Peyer's patch (tissue), 4 donors: ENCODE measurements around the gene F12. TPM values are rescaled to one million over a fixed set of nuclear protein-coding genes. Genes with fewer than 3 reads are reported as not detected.
"Not testable (repeated sequence)": the region's sequence is repeated elsewhere in the genome, so short reads cannot be mapped to it uniquely, and the experiment has no call there.

Experiments
- DNase-seq, 3 donors: peaks; one replicate each; pipeline ENCODE4 v3.0.0-alpha.2; 2017 to 2019
- H3K27ac ChIP-seq, 4 donors: fragments of 200-600 bp; sonication (generic); one replicate each; pipeline ENCODE4 v1.5.1; 2016 to 2019
- H3K27me3 ChIP-seq, 2 donors: fragments of 200-600 bp; sonication (generic); one replicate each; pipeline ENCODE4 v1.5.1; 2019
- H3K36me3 ChIP-seq, 3 donors: fragments of 200-600 bp; sonication (generic); one replicate each; pipeline ENCODE4 v1.5.1; 2016 to 2019
- H3K4me1 ChIP-seq, 4 donors: fragments of 200-600 bp; sonication (generic); one replicate each; pipeline ENCODE4 v1.5.1; 2016 to 2019
- H3K4me3 ChIP-seq, 4 donors: fragments of 200-600 bp; sonication (generic); 1 replicate in 3 of 4; 2 replicates in 1 of 4; pipeline ENCODE4 v1.5.1; 2016 to 2019; ENCODE audit warnings: mild to moderate bottlenecking in 1 of 4
- H3K9me3 ChIP-seq, 4 donors: fragments of 200-600 bp; sonication (generic); one replicate each; pipeline ENCODE4 v1.5.1; 2016 to 2019; ENCODE audit warnings: mild to moderate bottlenecking in 1 of 4
- CTCF ChIP-seq, 6 experiments: fragments of 450-650 bp in 4 of 6; fragments of 200-600 bp in 2 of 6; sonication (generic) in 1 of 6; IDR thresholded peaks; one replicate each; pipeline ENCODE4 v1.5.1; 2017 to 2019; ENCODE audit warnings: antibody characterized with exemption in 6 of 6, mild to moderate bottlenecking in 3 of 6, moderate library complexity in 1 of 6
- POLR2A ChIP-seq, 2 donors: fragments of 450-650 bp; IDR thresholded peaks; one replicate each; pipeline ENCODE4 v1.5.1; 2017; ENCODE audit warnings: antibody characterized with exemption in 2 of 2, mild to moderate bottlenecking in 2 of 2, moderate library complexity in 2 of 2
- total RNA-seq, 4 donors: library from RNA; depleted of rRNA; stranded (reverse); fragments of >200 nt; gene quantifications; one replicate each; pipeline ENCODE4 v1.1.0, GENCODE V29; 2016

Gene F12
- total RNA-seq, 4 donors from 2014 or later, result 1.7 to 22.2 (median 7.8) TPM

GRCh38 chr5:177362610-177363507 is 46.5 kb downstream of the F12 start:
- H3K9me3 ChIP-seq, result no peaks in the 10 kb centered on the region
- TF ChIP-seq CTCF (IDR thresholded peaks at IDR 0.05) (no peak), POLR2A (IDR thresholded peaks at IDR 0.05) (no peak)
- no peaks in the 10 kb centered on the region for H3K36me3 ChIP-seq
- peak; percentile 74 to 88 (median 85) for DNase-seq
- H3K27ac ChIP-seq, result peak overlapping the region; percentile 4 to 84 (median 50)
- H3K27me3 ChIP-seq, result no peaks in the 10 kb centered on the region
- peak overlapping the region; percentile 32 to 66 (median 55) for H3K4me3 ChIP-seq
- H3K4me1 ChIP-seq, result peaks cover 0 to 67% (median 30%) of the 10 kb centered on the region in 4 donors

GRCh38 chr5:177362292-177362609 is 47.1 kb downstream of the F12 start:
- Histone ChIP-seq H3K4me1 (peaks cover 0 to 66% (median 33%) of the 10 kb centered on the region in 4 donors), H3K4me3 (peak overlapping the region in 1 of 4 donors; percentile 54), H3K9me3 (no peaks in the 10 kb centered on the region), H3K27me3 (no peaks in the 10 kb centered on the region), H3K27ac (peak overlapping the region; percentile 4 to 84 (median 50)), H3K36me3 (no peaks in the 10 kb centered on the region)
- DNase-seq, result no peak
- TF ChIP-seq CTCF (IDR thresholded peaks at IDR 0.05) (no peak), POLR2A (IDR thresholded peaks at IDR 0.05) (no peak)

DNA sequence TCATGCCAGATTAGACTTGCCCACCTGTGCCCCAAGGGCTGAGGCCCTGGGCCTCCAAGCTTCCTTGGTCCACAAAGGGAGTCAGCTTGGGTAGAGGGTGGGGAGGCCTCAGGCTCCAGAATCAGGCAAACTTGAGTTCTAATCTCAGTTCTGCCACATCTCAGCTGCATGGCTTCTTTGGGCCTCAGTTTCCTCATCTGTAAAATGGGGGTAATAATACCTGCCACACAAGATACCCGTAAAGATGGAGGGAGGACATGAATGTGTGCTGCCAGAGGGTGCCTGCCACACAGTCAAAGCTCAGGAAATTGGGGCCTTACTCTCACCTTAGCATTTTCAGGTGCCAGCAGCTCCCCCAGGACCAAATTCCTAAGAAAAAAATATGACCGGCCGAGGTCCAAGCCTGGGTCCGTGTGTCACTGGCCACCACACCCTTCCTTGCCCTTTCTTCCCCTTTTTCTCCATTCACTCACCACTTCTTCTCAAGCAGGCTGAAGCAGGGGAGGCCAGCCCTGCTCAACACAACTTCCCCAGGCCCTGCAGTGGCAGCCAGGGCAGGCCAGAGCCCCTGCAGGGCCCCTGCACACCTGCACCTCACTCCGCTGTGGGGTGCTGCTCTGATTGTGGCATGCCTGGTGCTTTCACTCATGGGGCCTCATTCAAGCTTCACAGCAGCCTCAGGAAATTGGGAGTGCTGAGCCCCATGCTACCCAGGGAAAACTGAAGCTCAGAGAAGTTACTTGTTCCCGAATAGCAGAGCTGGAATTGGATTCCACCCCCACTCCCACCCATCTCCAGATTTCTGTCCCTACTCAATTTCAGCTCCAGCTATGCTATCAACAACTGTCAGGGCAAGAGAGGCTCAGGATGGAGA is 47.7 kb downstream of the F12 start:
- no peaks in the 10 kb centered on the region for H3K27me3 ChIP-seq
- DNase-seq, result peak in 2 of 3 donors; percentile 70 to 76
- TF ChIP-seq POLR2A (IDR thresholded peaks at IDR 0.05), result no peak
- peak in 1 of 6 experiments; percentile 11 for TF ChIP-seq CTCF (IDR thresholded peaks at IDR 0.05)
- H3K4me3 ChIP-seq, result peak overlapping the region in 1 of 4 donors; percentile 18
- no peaks in the 10 kb centered on the region for H3K36me3 ChIP-seq
- no peaks in the 10 kb centered on the region for H3K9me3 ChIP-seq
- peaks cover 0 to 68% (median 37%) of the 10 kb centered on the region in 4 donors for H3K4me1 ChIP-seq
- H3K27ac ChIP-seq, result peak overlapping the region in 3 of 4 donors; percentile 33 to 84 (median 74)

- H3K27me3 ChIP-seq, DNase-seq: not testable (repeated sequence)
Measured at GRCh38 chr5:177360740-177361139, 48.6 kb downstream of the F12 start.

GRCh38 chr5:177359860-177360259 is 49.5 kb downstream of the F12 start:
- no peak for TF ChIP-seq POLR2A (IDR thresholded peaks at IDR 0.05)
- no peaks in the 10 kb centered on the region for H3K36me3 ChIP-seq
- no peak for DNase-seq
- H3K27ac ChIP-seq, result peak overlapping the region in 1 of 4 donors; percentile 95
- peak overlapping the region in 1 of 4 donors; percentile 78 for H3K4me3 ChIP-seq
- no peaks in the 10 kb centered on the region for H3K9me3 ChIP-seq
- no peaks in the 10 kb centered on the region for H3K27me3 ChIP-seq
- peaks cover 0 to 59% (median 37%) of the 10 kb centered on the region in 4 donors for H3K4me1 ChIP-seq

More at GRCh38 chr5:177360740-177361139, 48.6 kb downstream of the F12 start:
- not testable (repeated sequence) for H3K9me3 ChIP-seq, H3K4me3 ChIP-seq, H3K36me3 ChIP-seq
- Histone ChIP-seq H3K27ac (peak overlapping the region in 1 of 4 donors; percentile 84), H3K4me1 (peaks cover 0 to 62% (median 37%) of the 10 kb centered on the region in 4 donors)

DNA sequence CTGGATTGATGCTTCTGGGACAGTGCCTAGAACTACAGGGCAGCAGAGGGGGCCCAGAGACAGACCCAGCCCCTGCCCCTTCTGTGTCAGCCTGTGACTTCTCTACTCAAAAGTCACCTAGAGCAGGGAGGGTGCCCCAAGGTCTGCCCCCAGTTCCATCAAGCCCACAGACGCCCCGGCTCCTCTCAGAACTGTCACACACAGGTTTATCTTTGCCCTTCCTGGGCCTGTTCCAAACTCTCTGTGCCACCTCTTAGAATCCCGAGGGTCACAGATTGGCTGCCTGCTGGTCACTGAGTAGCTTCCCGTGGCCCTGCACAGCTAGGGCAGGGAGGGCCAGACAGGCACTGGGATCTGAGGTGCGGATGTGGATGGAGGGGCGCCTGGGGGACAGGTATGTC is 49.9 kb downstream of the F12 start:
- TF ChIP-seq CTCF (IDR thresholded peaks at IDR 0.05) (no peak), POLR2A (IDR thresholded peaks at IDR 0.05) (no peak)
- H3K27me3 ChIP-seq, result no peaks in the 10 kb centered on the region
- peak overlapping the region in 1 of 4 donors; percentile 95 for H3K27ac ChIP-seq
- no peak for DNase-seq
- H3K4me3 ChIP-seq, result peak overlapping the region in 2 of 4 donors; percentile 57 to 78
- H3K9me3 ChIP-seq, result no peaks in the 10 kb centered on the region
- H3K36me3 ChIP-seq, result no peaks in the 10 kb centered on the region
- peaks cover 0 to 55% (median 37%) of the 10 kb centered on the region in 4 donors for H3K4me1 ChIP-seq
